Measurements from ENCODE around the gene CUL7.
"Not testable (repeated sequence)": the region's sequence is repeated elsewhere in the genome, so short reads cannot be mapped to it uniquely, and the experiment has no call there.

CUL7 gene

GRCh38 chr6:43043310-43043709 is 10.3 kb downstream of the CUL7 start:
- DNase-seq: no peak

- not testable (repeated sequence) for DNase-seq
Observed at GRCh38 chr6:43041475-43041874, 12.2 kb downstream of the CUL7 start.

- no peak for DNase-seq
Observed at GRCh38 chr6:43040542-43041257, 13.0 kb downstream of the CUL7 start.

- no peak for DNase-seq
Observed at GRCh38 chr6:43038727-43039126, 14.9 kb downstream of the CUL7 start.

- no peak for DNase-seq
Observed at GRCh38 chr6:43037706-43038105, 15.9 kb downstream of the CUL7 start.

GRCh38 chr6:43037197-43037596 is 16.5 kb downstream of the CUL7 start:
- DNase-seq: no peak

GRCh38 chr6:43036712-43037111 is 16.9 kb downstream of the CUL7 start:
- DNase-seq: no peak

- no peak for DNase-seq
Observed at GRCh38 chr6:43035495-43036194, 18.0 kb downstream of the CUL7 start.

- no peak for DNase-seq
Observed at GRCh38 chr6:43034190-43034525, 19.5 kb downstream of the CUL7 start.

GRCh38 chr6:43033496-43034189 is 20.0 kb downstream of the CUL7 start:
- no peak for DNase-seq

GRCh38 chr6:43032326-43032725 is 21.3 kb downstream of the CUL7 start:
- DNase-seq: no peak

GRCh38 chr6:43029120-43029519 is 24.5 kb downstream of the CUL7 start:
- DNase-seq: no peak

- DNase-seq: no peak
Observed at GRCh38 chr6:43026365-43026764, 27.3 kb downstream of the CUL7 start.

- no peak for DNase-seq
Observed at GRCh38 chr6:43024436-43024835, 29.2 kb downstream of the CUL7 start.

GRCh38 chr6:43021270-43022047 is 32.2 kb downstream of the CUL7 start, which contains the start of gene RRP36:
Gene RRP36, plus strand, starts transcription at chr6:43021623. Its CDS starts 32 bp downstream, at chr6:43021655.
- DNase-seq: peak; percentile 87

- peak; percentile 69 for DNase-seq
Observed at GRCh38 chr6:43020847-43021246, 32.8 kb downstream of the CUL7 start.

GRCh38 chr6:43020052-43020705 is 33.5 kb downstream of the CUL7 start:
- no peak for DNase-seq

- no peak for DNase-seq
Observed at GRCh38 chr6:43019152-43019551, 34.5 kb downstream of the CUL7 start.

GRCh38 chr6:43016943-43017334 is 36.7 kb downstream of the CUL7 start:
- DNase-seq: no peak

- no peak for DNase-seq
Observed at GRCh38 chr6:43016176-43016942, 37.3 kb downstream of the CUL7 start.

GRCh38 chr6:43014434-43014909 is 39.2 kb downstream of the CUL7 start:
- no peak for DNase-seq
